GM18519 (cell line): ENCODE data around the gene ANKRD52.

Source experiments
- ATAC-seq: cut with Tn5 transposase; IDR thresholded peaks from one replicate; pipeline ENCODE4 v1.9.1; 2021; ENCODE audit warnings: mild to moderate bottlenecking, moderate library complexity; ENCODE audit not compliant: unreplicated experiment, low FRiP score

Gene ANKRD52

DNA sequence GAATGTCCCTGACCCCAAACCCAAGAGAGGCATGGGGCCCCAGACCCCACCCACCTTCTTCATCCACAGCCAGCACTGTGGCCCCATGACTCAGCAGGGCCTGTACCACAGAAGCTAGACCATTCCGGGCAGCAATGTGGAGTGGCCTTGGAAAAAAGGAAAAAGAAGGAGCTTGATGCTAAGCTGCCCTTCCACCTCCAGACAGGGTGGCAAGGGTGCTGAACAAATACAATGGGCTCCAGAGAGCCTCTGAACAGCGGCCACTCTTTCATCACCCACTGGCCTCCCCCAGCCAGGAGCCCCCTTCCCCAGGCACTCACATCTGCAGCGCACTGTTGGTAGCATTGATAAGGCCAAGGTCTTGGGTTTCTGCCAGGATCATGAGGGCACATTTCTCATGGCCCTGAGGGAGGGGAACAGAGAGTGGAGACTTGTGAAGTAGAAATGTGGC is 14.4 kb downstream of the ANKRD52 start:
- no peak for ATAC-seq

DNA sequence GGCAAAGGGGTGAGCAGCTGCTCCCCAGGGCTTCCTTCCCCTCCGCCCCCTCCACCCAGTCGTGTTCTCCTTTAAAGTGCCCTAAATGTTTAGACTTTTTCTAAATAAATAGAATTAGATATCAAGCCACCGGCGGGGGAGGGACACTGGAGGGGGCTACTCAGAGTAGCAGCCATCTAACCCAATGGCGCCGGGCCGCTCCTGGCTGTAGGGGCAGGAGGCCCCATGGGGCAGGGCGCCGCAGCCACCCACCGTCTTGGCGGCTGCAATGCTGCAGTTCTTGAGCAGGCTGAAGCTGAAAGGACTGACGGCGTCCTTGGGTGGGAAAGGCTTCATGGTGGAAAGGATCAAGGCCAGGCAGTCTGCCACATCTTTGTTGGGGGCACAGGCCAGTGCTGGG is 15.2 kb downstream of the ANKRD52 start:
- no peak for ATAC-seq

DNA sequence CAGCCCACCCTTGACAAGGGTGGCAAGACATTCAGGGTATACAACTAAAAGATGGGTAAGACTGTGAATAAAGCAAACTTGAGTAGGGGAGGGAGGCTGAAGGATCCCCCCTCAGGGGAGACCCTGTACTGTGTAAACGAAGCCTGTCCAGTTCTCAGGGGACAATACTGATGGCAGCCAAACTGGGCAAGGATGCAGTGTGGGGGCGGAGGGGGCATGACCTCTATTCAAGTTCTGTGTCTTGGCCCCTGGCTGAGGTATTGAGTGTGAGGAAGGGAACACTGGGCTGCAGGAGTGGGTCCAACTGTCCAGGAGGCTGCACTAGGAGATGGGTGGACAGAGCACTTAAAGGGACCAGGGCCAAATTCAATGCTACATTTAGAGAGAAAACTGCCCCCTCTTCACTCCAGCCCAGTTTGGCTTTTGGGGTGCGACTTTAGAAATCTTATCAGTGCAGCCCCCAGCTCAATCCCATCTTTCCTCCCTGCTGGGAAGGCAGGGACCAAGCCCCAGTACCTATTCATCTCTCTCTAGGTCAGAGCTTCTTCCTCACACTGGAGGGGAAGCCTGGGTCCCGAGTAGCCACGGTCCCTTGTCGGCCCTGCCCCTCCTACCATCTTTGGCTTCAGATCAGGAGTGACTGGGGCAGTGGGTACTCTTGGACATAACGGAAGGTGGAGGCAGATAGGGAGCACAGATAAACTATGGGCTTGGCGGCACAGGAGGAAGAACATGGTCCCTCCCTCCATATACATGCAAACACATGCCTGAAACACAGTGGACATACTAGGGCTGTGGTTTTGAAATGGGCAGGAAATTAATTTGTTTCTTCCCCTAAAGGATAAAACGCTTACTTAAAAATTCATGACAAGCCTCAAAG is 16.5 kb downstream of the ANKRD52 start:
- no peak for ATAC-seq

DNA sequence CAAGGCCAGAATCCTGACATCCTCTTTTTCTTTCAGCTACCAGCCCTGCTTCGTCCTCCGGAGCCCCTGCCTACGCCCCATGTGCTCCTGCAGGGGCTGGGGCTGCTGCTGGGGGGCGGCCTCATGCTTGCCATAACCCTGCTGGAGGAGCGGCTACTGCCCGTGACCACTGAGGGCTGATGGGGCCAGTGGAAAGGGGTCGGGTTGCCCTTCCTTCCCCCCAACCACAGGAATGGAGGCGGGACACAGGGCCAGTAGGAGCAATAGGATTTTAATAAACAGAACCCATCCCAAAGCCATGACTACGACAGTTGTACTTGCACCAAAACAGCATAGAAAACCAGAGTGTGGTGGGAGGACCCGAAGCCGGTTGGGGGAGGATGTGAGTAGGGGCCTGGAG is 20.6 kb downstream of the ANKRD52 start:
- no peak for ATAC-seq

DNA sequence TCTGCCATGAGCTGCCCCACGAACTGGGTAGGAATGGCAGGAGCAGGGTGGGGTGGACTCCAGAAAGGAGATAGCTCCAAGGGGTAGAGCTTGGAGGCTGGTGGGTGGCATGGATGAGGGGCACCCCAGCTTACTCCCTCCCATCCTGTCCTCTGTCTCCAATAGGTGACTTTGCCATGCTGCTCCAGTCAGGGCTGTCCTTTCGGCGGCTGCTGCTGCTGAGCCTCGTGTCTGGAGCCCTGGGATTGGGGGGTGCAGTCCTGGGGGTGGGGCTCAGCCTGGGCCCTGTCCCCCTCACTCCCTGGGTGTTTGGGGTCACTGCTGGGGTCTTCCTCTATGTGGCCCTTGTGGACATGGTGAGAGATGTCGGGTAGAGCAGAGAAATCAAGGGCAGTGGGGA is 21.2 kb downstream of the ANKRD52 start:
- ATAC-seq: no peak

DNA sequence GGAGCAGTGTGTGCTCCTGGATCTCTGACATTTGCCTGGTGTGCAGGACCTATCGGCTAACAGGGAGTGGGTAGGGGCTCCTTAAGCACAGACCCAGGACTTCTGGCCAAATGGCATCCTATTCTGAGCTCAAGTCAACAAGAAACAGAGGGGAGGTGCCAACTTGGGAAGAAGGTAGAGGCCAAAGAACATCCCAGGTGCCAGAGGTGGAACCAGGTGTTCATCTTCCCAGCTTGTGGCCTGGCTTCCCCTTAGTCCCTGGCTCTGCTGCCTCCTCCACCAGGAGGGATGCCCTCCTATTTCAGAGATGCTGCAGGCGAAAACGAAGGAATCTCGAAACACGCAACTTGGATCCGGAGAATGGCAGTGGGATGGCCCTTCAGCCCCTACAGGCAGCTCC is 22.1 kb downstream of the ANKRD52 start:
- no peak for ATAC-seq

DNA sequence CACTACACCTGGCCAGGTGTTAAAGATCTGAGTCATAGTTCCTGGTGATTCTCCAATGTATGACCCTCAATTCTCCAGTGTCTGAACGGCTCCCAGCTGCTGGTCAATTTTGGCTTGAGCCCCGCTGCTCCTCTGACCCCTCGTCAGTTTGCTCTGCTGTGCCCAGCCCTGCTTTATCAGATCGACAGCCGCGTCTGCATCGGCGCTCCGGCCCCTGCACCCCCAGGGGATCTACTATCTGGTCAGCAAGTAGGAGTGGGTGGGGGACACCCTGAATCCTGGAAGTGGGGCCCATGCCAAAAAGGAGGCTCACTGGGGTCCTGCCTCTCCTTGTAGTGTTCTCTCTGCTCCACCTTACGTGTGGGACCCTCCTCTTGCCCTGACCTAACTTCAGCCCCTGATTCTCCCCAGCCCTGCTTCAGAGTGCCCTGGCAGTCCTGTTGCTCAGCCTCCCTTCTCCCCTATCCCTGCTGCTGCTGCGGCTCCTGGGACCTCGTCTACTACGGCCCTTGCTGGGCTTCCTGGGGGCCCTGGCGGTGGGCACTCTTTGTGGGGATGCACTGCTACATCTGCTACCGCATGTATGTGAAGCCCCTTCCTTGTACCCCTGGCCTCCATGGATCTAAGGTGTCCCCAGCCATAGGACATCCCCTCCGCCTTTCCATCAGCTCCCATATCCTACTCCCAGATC is 23.3 kb downstream of the ANKRD52 start:
- ATAC-seq: no peak

DNA sequence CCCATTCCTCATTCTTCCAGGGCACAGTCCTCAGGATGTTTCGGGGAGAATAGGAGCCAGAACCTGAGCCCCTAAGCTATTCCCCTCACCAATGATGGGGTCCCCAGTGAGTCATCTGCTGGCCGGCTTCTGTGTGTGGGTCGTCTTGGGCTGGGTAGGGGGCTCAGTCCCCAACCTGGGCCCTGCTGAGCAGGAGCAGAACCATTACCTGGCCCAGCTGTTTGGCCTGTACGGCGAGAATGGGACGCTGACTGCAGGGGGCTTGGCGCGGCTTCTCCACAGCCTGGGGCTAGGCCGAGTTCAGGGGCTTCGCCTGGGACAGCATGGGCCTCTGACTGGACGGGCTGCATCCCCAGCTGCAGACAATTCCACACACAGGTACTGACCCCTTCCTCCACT is 27.0 kb downstream of the ANKRD52 start:
- no peak for ATAC-seq

DNA sequence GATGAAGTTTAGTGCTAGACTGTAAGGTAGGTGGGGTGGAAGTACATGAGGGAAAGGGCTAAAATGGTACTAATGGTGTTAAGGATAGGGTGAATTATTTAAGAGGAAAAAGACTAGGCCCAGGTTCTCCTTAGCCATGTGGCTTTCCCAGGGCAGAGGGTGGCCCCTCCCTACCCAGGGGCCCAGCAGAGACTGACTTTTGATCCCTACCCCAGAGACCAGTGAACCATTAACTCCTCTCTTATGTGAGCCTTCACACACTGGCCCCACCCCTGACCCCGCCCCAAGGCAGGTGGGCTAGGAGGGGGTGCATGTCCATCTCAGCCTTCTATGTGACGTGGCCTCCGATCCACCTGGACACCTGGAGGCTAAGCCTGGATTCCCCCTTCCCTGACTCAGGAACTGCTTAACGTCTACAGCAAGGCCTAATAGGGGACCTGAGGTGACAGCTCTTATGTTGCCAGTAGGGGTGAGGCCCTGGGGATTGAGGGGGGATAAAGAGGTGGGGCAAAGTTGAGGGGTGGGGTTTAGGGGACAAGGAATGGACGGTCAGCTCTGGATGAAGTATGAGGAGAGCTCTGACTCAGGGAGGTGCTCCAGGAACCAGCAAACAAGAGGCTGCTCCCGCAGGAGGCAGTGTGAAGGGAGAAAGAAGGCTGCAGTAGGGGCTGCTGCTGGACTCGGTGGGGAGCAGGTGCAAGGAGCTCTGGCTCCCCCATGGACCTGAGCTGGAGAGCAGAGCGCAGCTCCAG is 27.6 kb downstream of the ANKRD52 start:
- no peak for ATAC-seq

DNA sequence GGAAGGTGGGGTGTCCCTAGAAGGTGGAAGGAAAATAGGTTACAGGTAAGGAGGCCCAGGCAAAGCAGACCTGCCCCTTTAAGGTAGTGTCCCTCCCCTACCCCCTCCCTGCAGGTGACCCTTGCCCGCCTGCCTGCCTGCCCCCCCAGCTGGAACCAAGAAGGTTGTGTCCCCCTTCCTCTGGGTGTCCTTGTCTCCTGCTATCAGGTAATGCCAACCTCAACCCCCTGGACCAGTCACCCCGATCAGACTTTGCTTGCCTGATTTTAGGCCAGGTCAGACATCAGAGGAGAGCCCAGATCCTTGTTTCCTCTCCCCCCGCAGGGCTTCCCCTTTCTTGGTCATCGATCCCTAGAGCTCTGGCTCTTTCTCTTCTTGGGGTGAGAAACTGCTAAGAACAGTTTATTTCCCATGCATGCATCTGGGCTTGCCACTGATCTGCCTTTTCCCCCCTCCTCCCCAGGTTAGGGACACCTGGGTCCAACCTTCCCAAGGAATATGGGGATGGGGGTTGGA is 28.2 kb downstream of the ANKRD52 start, which contains the start of gene SLC39A5:
Gene SLC39A5, plus strand, starts transcription at position 136 of the 516 bp plus-strand sequence. CDS start 1,224 bp downstream, outside the sequence.
- no peak for ATAC-seq

DNA sequence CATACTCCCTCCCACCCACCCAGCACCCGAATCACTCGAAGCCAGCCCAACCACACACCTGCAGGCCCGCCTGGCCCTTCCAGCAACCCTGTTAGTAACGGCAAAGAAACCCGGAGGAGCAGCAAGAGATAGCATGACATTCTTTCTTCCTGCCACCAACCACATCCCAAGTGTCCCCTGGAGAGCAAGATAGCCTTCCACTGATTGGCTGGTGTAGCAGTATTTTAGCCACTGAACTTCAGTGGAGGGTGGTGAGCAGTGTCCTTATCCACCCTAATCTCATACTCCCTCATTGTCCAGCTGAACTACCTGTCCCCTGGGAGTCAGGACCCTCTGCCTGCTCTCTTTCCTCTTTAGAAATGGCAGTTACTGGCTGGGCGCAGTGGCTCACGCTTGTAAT is 29.1 kb downstream of the ANKRD52 start:
- no peak for ATAC-seq

DNA sequence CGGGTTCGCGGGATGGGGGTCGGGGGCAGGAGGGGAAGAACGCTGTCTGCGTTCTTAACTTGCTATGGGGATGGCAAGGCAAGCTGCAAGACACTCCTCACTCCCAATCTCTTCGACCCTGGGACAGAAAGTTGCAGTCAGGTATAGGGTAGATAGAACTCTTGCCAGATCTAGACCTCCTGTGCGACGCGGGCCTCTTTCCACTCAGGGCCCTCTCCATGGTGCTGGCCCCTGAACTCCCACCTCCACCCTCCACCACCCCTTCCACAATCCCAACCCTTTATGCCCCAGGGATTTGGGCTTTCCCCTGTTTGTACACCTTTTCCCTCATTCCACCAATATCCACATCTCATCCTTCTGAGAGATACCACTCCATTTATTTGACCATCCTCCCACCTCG is 33.2 kb downstream of the ANKRD52 start:
- ATAC-seq: no peak

DNA sequence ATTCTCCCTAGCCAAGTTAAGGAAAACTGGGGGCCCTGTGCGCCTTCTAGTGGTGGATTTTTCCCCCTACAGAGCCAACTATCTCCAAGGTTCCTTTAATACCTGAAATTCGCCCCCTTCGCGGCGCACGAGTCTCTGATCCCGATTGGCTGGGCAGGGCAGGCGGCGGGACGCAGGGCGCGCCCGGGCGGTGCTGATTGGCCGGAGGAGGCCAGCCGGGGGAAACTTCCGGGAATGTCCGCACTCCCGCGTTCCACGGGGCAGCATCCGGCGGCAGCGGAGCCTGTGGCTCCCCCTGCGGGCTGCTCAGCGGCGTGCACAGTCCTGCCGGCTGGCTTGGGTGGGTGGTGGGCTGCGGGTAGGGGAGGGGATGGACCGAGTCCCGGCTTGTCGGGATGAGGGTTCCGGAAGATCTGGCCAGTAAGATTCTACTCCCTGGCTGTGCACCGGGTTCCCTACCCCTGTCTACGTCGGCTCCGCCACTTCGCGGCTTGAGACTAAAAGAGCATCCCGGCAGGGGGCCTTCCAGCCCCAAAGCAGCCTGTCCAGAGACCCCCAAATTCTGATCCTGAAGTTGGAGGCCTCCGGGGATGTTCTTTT is 34.0 kb downstream of the ANKRD52 start, which contains the start of gene NABP2:
Gene NABP2, plus strand, starts transcription at position 241 of the 600 bp plus-strand sequence. CDS start 515 bp downstream, outside the sequence.
- ATAC-seq: peak; percentile 58

DNA sequence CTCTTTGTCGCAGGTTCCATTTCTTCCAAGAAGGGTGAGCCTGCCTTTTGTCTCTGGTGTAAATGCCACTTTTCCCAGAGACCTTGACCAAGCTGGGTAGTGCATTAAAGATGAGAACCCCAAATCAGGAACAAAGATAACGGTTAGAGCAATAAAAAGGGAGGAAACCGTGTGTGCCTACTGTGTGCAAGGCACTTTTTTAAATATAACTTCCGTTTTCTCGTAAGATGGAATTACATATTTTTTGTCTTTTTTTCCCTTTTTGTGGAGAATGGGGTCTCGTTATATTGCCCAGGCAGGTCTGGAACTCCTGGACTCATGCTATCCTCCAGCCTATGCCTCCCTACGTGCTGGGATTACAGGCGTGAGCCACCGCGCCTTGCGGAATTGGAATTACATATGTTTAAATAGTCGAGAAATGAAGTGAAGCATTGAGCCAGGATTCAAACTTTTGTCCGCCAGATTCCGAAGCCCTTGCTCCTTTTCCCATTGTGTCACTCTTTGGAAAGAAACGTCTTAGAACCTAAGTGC is 34.5 kb downstream of the ANKRD52 start:
- no peak for ATAC-seq

DNA sequence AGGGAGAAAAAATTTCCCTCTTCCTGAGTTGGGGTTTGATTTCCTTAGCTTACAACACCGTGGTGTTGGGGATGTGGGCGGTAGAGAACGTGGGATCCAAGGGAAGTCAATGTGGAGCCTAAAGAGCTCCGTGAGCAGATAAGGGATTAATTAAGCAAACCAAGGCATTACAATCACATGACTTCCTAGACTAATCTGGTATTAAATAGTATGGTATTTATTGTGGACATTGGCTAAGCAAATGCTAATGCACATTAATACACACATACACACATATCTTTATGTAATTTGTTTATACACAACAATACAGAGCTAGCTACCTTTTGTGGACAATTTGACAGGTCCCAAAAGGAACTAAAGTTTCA is 35.7 kb downstream of the ANKRD52 start:
- no peak for ATAC-seq

DNA sequence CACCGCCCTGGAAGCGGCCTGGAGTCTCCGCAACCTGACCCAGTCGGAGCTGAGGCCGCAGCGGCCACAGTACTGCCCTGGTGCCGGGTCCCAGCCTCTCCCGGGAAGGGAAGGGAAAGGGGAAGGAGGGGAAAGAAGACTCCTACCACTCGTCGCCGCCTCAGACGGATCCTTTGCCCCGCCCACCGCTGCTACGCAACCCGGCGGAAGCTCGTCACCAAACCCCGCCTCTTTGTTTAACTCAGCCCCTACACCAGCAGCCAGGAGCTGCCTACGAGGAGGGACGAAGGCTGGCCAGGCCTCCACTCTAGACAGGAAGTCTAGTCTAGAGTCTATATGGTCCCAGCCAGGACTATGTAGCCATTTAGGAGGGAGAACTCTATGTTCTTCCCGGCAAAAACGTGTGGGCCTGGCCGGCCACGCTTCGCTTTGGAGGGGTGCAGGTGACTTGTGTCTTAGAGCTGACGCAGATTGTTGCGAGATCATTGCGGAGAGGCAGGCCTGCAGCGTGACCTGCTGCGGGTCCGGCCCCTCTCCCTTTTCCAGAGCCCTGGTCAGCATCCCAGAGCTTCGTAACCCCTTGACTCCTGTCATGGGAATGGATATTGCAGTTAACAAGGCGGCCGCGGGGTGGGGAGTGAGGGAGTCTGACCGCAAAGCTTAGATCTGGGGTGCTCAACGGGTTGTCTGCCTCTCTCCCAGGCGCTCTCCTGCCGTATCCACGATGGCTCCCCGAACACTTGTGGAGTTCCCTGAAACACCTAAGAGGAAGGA is 36.2 kb downstream of the ANKRD52 start, which contains the start of gene RNF41:
Gene RNF41, minus strand, starts transcription at position 166 of the 774 bp plus-strand sequence. CDS start 7,875 bp downstream, outside the sequence.
- peak; percentile 71 for ATAC-seq

DNA sequence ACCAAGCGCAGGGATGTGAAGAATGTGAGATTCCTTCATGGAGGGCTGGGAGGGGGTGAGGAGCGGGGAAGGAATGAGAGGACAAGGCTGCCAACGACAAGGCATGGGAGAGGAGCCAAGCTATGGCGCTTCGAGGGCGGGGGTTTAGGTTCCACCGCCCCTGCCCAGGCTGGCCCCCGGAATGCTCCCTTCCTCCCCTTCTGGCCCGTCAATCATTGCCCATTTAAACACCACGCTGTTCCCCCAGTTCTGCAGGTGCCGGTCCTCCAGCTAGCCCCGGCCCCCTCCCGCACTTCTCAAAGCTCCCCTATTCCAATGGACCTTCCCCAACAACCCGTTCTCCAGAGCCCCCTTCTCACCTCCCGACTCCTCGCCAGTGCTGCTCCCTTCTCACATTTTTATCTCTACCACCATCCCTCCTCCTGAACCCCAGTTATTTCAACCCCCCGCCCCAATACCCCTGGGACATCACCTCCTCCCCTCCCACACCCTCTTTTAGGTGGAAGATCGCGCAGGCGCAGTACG is 36.9 kb downstream of the ANKRD52 start:
- peak; percentile 8 for ATAC-seq

DNA sequence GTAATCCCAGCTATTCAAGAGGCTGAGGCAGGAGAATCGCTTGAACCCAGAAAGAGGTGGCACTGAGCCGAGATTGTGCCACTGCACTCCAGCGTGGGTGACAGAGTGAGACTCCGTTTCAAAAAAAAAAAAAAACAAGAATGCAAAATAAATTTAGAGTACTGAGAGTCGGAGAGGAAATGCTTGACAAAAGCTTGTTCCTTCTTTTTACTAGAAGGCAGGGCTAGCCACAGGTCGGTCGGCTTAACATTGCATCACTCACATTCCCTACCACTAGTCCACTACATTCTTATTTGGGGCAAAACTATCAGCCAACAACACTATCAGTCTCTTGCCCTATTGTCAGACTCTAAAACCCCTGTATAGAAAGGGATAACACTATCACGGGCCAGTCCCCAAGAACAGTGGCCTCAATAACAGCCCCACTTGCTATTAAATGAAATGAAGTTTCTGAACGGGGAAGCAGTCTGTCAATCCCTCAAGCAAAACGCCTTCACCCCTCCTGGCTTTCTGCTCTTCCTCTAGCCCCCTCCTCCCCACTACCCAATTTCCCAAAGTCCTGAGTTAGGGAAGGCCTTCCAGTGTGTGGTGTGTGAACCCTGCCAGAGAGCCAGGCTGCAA is 37.5 kb downstream of the ANKRD52 start:
- ATAC-seq: no peak
